ENCODE data around the gene RFPL2.
"Not testable (repeated sequence)": the region's sequence is repeated elsewhere in the genome, so short reads cannot be mapped to it uniquely, and the experiment has no call there.

GRCh38 chr22:32197553-32198226 lies 7.2 kb downstream of the RFPL2 start:
- TF ChIP-seq, protein P1, sequence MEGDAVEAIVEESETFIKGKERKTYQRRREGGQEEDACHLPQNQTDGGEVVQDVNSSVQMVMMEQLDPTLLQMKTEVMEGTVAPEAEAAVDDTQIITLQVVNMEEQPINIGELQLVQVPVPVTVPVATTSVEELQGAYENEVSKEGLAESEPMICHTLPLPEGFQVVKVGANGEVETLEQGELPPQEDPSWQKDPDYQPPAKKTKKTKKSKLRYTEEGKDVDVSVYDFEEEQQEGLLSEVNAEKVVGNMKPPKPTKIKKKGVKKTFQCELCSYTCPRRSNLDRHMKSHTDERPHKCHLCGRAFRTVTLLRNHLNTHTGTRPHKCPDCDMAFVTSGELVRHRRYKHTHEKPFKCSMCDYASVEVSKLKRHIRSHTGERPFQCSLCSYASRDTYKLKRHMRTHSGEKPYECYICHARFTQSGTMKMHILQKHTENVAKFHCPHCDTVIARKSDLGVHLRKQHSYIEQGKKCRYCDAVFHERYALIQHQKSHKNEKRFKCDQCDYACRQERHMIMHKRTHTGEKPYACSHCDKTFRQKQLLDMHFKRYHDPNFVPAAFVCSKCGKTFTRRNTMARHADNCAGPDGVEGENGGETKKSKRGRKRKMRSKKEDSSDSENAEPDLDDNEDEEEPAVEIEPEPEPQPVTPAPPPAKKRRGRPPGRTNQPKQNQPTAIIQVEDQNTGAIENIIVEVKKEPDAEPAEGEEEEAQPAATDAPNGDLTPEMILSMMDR (IDR thresholded peaks at IDR 0.05), result not testable (repeated sequence)
- not testable (repeated sequence) for TF ChIP-seq POLR2A (IDR thresholded peaks at IDR 0.05)

Measured in heart left ventricle (tissue), 13 donors.